H9 (cell line): ENCODE data around the gene MARS1. TPM values are rescaled to one million over a fixed set of nuclear protein-coding genes. Genes with fewer than 3 reads are reported as not detected.

ENCODE experiments used
- DNase-seq: peaks from one replicate; pipeline ENCODE4 v3.0.0-alpha.2; 2017
- H2AFZ ChIP-seq: one replicate; pipeline ENCODE4 v1.6.1; 2013; ENCODE audit warnings: mild to moderate bottlenecking, low read length, control low read depth, moderate library complexity
- H2AK5ac ChIP-seq: 2 replicates; pipeline ENCODE4 v1.6.1; 2013; ENCODE audit warnings: low read length, control low read depth, mixed read lengths; ENCODE audit not compliant: insufficient read length
- H2BK120ac ChIP-seq: one replicate; pipeline ENCODE4 v1.6.1; 2013; ENCODE audit warnings: low read depth, mild to moderate bottlenecking, low read length, control low read depth, inconsistent platforms; ENCODE audit not compliant: poor library complexity, severe bottlenecking
- H2BK12ac ChIP-seq: 2 replicates; pipeline ENCODE4 v1.6.1; 2013; ENCODE audit warnings: low read length, control low read depth, mixed read lengths, low read depth; ENCODE audit not compliant: insufficient read length
- H2BK15ac ChIP-seq: 2 replicates; pipeline ENCODE4 v1.6.1; 2013; ENCODE audit warnings: low read depth, low read length, control low read depth
- H2BK20ac ChIP-seq: one replicate; pipeline ENCODE4 v1.6.1; 2013; ENCODE audit warnings: low read depth, mild to moderate bottlenecking, low read length, control low read depth, inconsistent platforms; ENCODE audit not compliant: poor library complexity, severe bottlenecking
- H2BK5ac ChIP-seq: 2 replicates; pipeline ENCODE4 v1.6.1; 2013; ENCODE audit warnings: low read length, control low read depth, mixed read lengths; ENCODE audit not compliant: insufficient read length
- H3K14ac ChIP-seq: 2 replicates; pipeline ENCODE4 v1.6.1; 2013; ENCODE audit warnings: low read length, control low read depth; ENCODE audit not compliant: insufficient read depth
- H3K18ac ChIP-seq: 2 replicates; pipeline ENCODE4 v1.6.1; 2013; ENCODE audit warnings: low read depth, mild to moderate bottlenecking, mixed read lengths, low read length, control low read depth; ENCODE audit not compliant: insufficient read length
- H3K23ac ChIP-seq: 2 replicates; pipeline ENCODE4 v1.6.1; 2013; ENCODE audit warnings: low read length, control low read depth, mixed read lengths, low read depth; ENCODE audit not compliant: insufficient read length
- H3K23me2 ChIP-seq: 2 replicates; pipeline ENCODE4 v1.6.1; 2013; ENCODE audit warnings: low read depth, mild to moderate bottlenecking, mixed read lengths, low read length, control low read depth; ENCODE audit not compliant: insufficient read length, poor library complexity, severe bottlenecking
- H3K27ac ChIP-seq: 2 replicates; pipeline ENCODE4 v1.5.1; 2013; ENCODE audit warnings: low read length, control low read depth, mixed read lengths, low read depth; ENCODE audit not compliant: insufficient read length
- H3K27me3 ChIP-seq: 2 replicates; pipeline ENCODE4 v1.6.1; 2013; ENCODE audit warnings: low read length, control low read depth, inconsistent platforms; ENCODE audit not compliant: insufficient read depth
- H3K4ac ChIP-seq: 2 replicates; pipeline ENCODE4 v1.6.1; 2013; ENCODE audit warnings: low read depth, mild to moderate bottlenecking, control low read depth, inconsistent platforms, low read length, moderate library complexity
- H3K4me1 ChIP-seq: 2 replicates; pipeline ENCODE4 v1.6.1; 2013; ENCODE audit warnings: low read length, control low read depth, inconsistent platforms; ENCODE audit not compliant: insufficient read depth
- H3K4me2 ChIP-seq: 2 replicates; pipeline ENCODE4 v1.6.1; 2013; ENCODE audit warnings: low read length, control low read depth, mixed read lengths; ENCODE audit not compliant: insufficient read length, insufficient read depth
- H3K56ac ChIP-seq: 2 replicates; pipeline ENCODE4 v1.6.1; 2013; ENCODE audit warnings: low read depth, mild to moderate bottlenecking, mixed read lengths, low read length, control low read depth; ENCODE audit not compliant: insufficient read length
- H3K79me1 ChIP-seq: 2 replicates; pipeline ENCODE4 v1.6.1; 2013; ENCODE audit warnings: low read depth, mild to moderate bottlenecking, moderate library complexity, low read length, control low read depth, inconsistent platforms; ENCODE audit not compliant: insufficient read depth, poor library complexity, severe bottlenecking
- H3K79me2 ChIP-seq: 2 replicates; pipeline ENCODE4 v1.6.1; 2013; ENCODE audit warnings: low read length, control low read depth, inconsistent platforms; ENCODE audit not compliant: insufficient read depth
- H3K9ac ChIP-seq: 2 replicates; pipeline ENCODE4 v1.6.1; 2013; ENCODE audit warnings: low read length, control low read depth, mixed read lengths; ENCODE audit not compliant: insufficient read length; ENCODE audit errors: extremely low read depth
- H3K9me3 ChIP-seq: one replicate; pipeline ENCODE4 v1.6.1; 2013; ENCODE audit warnings: low read depth, low read length, inconsistent platforms; ENCODE audit not compliant: control insufficient read depth
- H3T11ph ChIP-seq: one replicate; pipeline ENCODE4 v1.6.1; 2013; ENCODE audit warnings: mild to moderate bottlenecking, low read length, control low read depth, inconsistent platforms
- H4K20me1 ChIP-seq: one replicate; pipeline ENCODE4 v1.6.1; 2013; ENCODE audit not compliant: control insufficient read depth, insufficient read length, insufficient read depth
- H4K5ac ChIP-seq: 2 replicates; pipeline ENCODE4 v1.6.1; 2013; ENCODE audit warnings: low read depth, mild to moderate bottlenecking, mixed read lengths, low read length, control low read depth; ENCODE audit not compliant: insufficient read length
- H4K8ac ChIP-seq: replicated peaks from 2 replicates; pipeline ENCODE4 v1.6.1; 2013; ENCODE audit warnings: low read length, control low read depth, mixed read lengths, low read depth; ENCODE audit not compliant: insufficient read length
- H4K91ac ChIP-seq: 2 replicates; pipeline ENCODE4 v1.6.1; 2013; ENCODE audit warnings: low read depth, mild to moderate bottlenecking, moderate library complexity, mixed read lengths, low read length, control low read depth; ENCODE audit not compliant: insufficient read length
- H3K27ac Mint-ChIP-seq, 3 experiments: 2 replicates in 2 of 3; 3 replicates in 1 of 3; pipeline ENCODE4 v1.8.0; 2020 to 2021; ENCODE audit warnings: mixed read lengths in 3 of 3, mild to moderate bottlenecking in 1 of 3, moderate library complexity in 1 of 3
- H3K27me3 Mint-ChIP-seq: 2 replicates; pipeline ENCODE4 v1.8.0; 2021; ENCODE audit warnings: low read depth, mild to moderate bottlenecking, moderate library complexity, mixed read lengths
- H3K36me3 Mint-ChIP-seq, 3 experiments: 2 replicates in 2 of 3; 3 replicates in 1 of 3; pipeline ENCODE4 v1.8.0; 2020 to 2021; ENCODE audit warnings: low read depth in 3 of 3, mixed read lengths in 3 of 3; ENCODE audit not compliant: insufficient read depth in 1 of 3
- H3K4me1 Mint-ChIP-seq, 2 experiments: 2 replicates each; pipeline ENCODE4 v1.8.0; 2020; ENCODE audit warnings: mixed read lengths in 2 of 2
- H3K4me3 Mint-ChIP-seq, 2 experiments: 2 replicates in 1 of 2; 3 replicates in 1 of 2; pipeline ENCODE4 v1.8.0; 2020 to 2021; ENCODE audit warnings: mild to moderate bottlenecking in 2 of 2, mixed read lengths in 2 of 2, moderate library complexity in 1 of 2
- H3K9me3 Mint-ChIP-seq, 2 experiments: 2 replicates in 1 of 2; 3 replicates in 1 of 2; pipeline ENCODE4 v1.8.0; 2020; ENCODE audit warnings: mild to moderate bottlenecking in 2 of 2, mixed read lengths in 2 of 2, moderate library complexity in 1 of 2
- WGBS: extraction: QIAGEN DNeasy Blood & Tissue Kit; methylation state at CpG from one replicate; pipeline ENCODE4 v1.1.7; 2013; ENCODE audit warnings: missing lambda C conversion rate, low lambda C conversion rate, mixed read lengths; ENCODE audit not compliant: insufficient read length; ENCODE audit errors: extremely low coverage; 5-methylcytosine and 5-hydroxymethylcytosine counted together
- total RNA-seq: library from RNA; stranded (reverse); gene quantifications from 2 replicates; pipeline ENCODE4 v1.2.1, GENCODE V29; 2021
- TF ChIP-seq, protein P1 (sequence below): fragments of 200-600 bp; sonication (generic); conservative IDR thresholded peaks from 3 replicates; pipeline ENCODE4 v1.8.0; 2021; ENCODE audit warnings: antibody characterized with exemption, mild to moderate bottlenecking

MARS1 gene
- total RNA-seq, 1 experiment from 2014 or later, result 368 TPM

GRCh38 chr12:57525615-57526383, 37.9 kb downstream of the MARS1 start:
- Histone ChIP-seq H3K79me1 (no peaks in the 10 kb centered on the region), H3K79me2 (no peaks in the 10 kb centered on the region), H3K23ac (no peak overlapping the region), H3K4me1 (peaks cover 3% of the 10 kb centered on the region; the same call in 1 of the 2 replicates), H2BK120ac (no peak overlapping the region), H4K20me1 (no peaks in the 10 kb centered on the region), H4K8ac (no peak overlapping the region), H3K9me3 (no peaks in the 10 kb centered on the region), H2BK12ac (no peak overlapping the region), H3T11ph (no peak overlapping the region), H3K4me2 (no peak overlapping the region), H2BK5ac (no peak overlapping the region), H3K27ac (no peak overlapping the region), H3K14ac (no peak overlapping the region), H3K27me3 (no peaks in the 10 kb centered on the region), H3K9ac (no peak overlapping the region), H3K4ac (no peak overlapping the region), H2BK20ac (no peak overlapping the region), H3K23me2 (peaks cover 11% of the 10 kb centered on the region), H2BK15ac (no peak overlapping the region), H3K18ac (no peak overlapping the region), H2AFZ (no peak overlapping the region), H3K56ac (no peak overlapping the region), H2AK5ac (no peak overlapping the region), H4K91ac (no peak overlapping the region), H4K5ac (no peak overlapping the region)
- TF ChIP-seq, protein P1, sequence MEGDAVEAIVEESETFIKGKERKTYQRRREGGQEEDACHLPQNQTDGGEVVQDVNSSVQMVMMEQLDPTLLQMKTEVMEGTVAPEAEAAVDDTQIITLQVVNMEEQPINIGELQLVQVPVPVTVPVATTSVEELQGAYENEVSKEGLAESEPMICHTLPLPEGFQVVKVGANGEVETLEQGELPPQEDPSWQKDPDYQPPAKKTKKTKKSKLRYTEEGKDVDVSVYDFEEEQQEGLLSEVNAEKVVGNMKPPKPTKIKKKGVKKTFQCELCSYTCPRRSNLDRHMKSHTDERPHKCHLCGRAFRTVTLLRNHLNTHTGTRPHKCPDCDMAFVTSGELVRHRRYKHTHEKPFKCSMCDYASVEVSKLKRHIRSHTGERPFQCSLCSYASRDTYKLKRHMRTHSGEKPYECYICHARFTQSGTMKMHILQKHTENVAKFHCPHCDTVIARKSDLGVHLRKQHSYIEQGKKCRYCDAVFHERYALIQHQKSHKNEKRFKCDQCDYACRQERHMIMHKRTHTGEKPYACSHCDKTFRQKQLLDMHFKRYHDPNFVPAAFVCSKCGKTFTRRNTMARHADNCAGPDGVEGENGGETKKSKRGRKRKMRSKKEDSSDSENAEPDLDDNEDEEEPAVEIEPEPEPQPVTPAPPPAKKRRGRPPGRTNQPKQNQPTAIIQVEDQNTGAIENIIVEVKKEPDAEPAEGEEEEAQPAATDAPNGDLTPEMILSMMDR, result no peak
- Mint-ChIP-seq H3K4me3 (no peak overlapping the region), H3K27ac (no peak overlapping the region; a peak in 1 of 7 replicates), H3K27me3 (no peaks in the 10 kb centered on the region; the same call in 1 of the 2 replicates), H3K36me3 (peaks cover 18 to 51% (median 47%) of the 10 kb centered on the region in 3 experiments; a peak in 6 of 7 replicates), H3K4me1 (peaks cover 24 to 46% of the 10 kb centered on the region in 2 experiments), H3K9me3 (no peaks in the 10 kb centered on the region)
- no CpG with 5 or more reads among the region's 16 CpGs for WGBS
- no peak for DNase-seq
